ENCODE results near the gene SLC3A2. TPM values are rescaled to one million over a fixed set of nuclear protein-coding genes. Genes with fewer than 3 reads are reported as not detected.

SLC3A2 gene
- total and polyA plus RNA-seq, 2 donors (not counting 3 experiments of a cell fraction or from before 2014, with no cell fraction given) = 208 to 337 TPM

GRCh38 chr11:62854013-62854824 lies 26.5 kb upstream of the SLC3A2 start:
- Histone ChIP-seq H3K27ac (ENCODE audit: insufficient read depth, low read depth, low read length) (peak overlapping the region; percentile 9), H3K4me3 (replicated peaks in 1 of 3; ENCODE audit: insufficient read depth in 1 of 3, low read depth in 1 of 3, low read length in 3 of 3) (peak overlapping the region; percentile 59 to 94 (median 87)), H2AFZ (ENCODE audit: low read depth, low read length) (no peak overlapping the region), H3K9ac (replicated peaks; ENCODE audit: extremely low read depth, insufficient read depth, low read length) (peak overlapping the region; percentile 92), H3K9me1 (replicated peaks; ENCODE audit: control insufficient read depth, extremely low read depth, insufficient read depth, low read length) (no peaks in the 10 kb centered on the region), H3K9me3 (replicated peaks; ENCODE audit: control insufficient read depth, insufficient read depth, low read length) (no peaks in the 10 kb centered on the region), H3K27me3 (ENCODE audit: control insufficient read depth in 2 of 2, insufficient read depth in 2 of 2, low read length in 2 of 2) (no peaks in the 10 kb centered on the region), H3K36me3 (ENCODE audit: control insufficient read depth in 2 of 2, extremely low read depth in 1 of 2, insufficient read depth in 2 of 2, low read length in 2 of 2) (peaks cover 12 to 29% of the 10 kb centered on the region in 2 experiments), H3K79me2 (ENCODE audit: control insufficient read depth, insufficient read depth, low read length) (peaks cover 52% of the 10 kb centered on the region), H3K4me2 (ENCODE audit: insufficient read depth, low read length) (peak overlapping the region; percentile 91), H4K20me1 (replicated peaks; ENCODE audit: control insufficient read depth, extremely low read depth, insufficient read depth, low read length) (peaks cover 10% of the 10 kb centered on the region), H3K4me1 (ENCODE audit: control insufficient read depth, extremely low read depth, insufficient read depth, low read length) (peaks cover 24% of the 10 kb centered on the region)
- no peak for TF ChIP-seq FOS (IDR thresholded peaks at IDR 0.05; ENCODE audit: borderline replicate concordance, insufficient read depth, low read length)
- peak; percentile 42 for TF ChIP-seq POLR2AphosphoS5 (IDR thresholded peaks at IDR 0.05; ENCODE audit: insufficient read depth, low read depth, low read length)
- TF ChIP-seq POLR2A (IDR thresholded peaks at IDR 0.05; ENCODE audit: low read depth, low read length) = peak; percentile 81
- no peak for TF ChIP-seq MYC (IDR thresholded peaks at IDR 0.05; ENCODE audit: low read depth, low read length)
- TF ChIP-seq GATA2 (IDR thresholded peaks at IDR 0.05; ENCODE audit: insufficient read depth, insufficient read length, low read depth, low read length) = no peak
- no peak for TF ChIP-seq CTCF (IDR thresholded peaks at IDR 0.05; ENCODE audit: extremely low read depth in 1 of 2, insufficient read depth in 1 of 2, low read depth in 1 of 2, low read length in 2 of 2)
- FAIRE-seq (no peak), DNase-seq (ENCODE audit: low read depth, low spot score) (no peak)
- dilution Hi-C loops (cut with MboI; ENCODE audit: extremely low pct_ligation_motif_present, low sequenced_read_pairs) = no loop called here
- BruUV-seq (replicated peaks) = no TSS peak
- POLR2A ChIA-PET = interaction anchor here (0.6 to 9.3 kb wide), 6 partner anchors 14 to 158 kb away, joined by 3 to 186 read pairs (median 3); partner anchors contain the start of genes SLC3A2, STX5, WDR74 and ZBTB3
- intact Hi-C loops (cut with micrococcal nuclease) = no loop called here
- CTCF ChIA-PET = interaction anchor here (0.7 to 2.3 kb wide), 4 partner anchors 10 to 68 kb away, joined by 3 to 9 read pairs (median 4); partner anchors contain the start of gene TMEM179B

Measured in endothelial cell of umbilical vein (primary cell).